Measurements from ENCODE around the gene GRAMD4.

DNA sequence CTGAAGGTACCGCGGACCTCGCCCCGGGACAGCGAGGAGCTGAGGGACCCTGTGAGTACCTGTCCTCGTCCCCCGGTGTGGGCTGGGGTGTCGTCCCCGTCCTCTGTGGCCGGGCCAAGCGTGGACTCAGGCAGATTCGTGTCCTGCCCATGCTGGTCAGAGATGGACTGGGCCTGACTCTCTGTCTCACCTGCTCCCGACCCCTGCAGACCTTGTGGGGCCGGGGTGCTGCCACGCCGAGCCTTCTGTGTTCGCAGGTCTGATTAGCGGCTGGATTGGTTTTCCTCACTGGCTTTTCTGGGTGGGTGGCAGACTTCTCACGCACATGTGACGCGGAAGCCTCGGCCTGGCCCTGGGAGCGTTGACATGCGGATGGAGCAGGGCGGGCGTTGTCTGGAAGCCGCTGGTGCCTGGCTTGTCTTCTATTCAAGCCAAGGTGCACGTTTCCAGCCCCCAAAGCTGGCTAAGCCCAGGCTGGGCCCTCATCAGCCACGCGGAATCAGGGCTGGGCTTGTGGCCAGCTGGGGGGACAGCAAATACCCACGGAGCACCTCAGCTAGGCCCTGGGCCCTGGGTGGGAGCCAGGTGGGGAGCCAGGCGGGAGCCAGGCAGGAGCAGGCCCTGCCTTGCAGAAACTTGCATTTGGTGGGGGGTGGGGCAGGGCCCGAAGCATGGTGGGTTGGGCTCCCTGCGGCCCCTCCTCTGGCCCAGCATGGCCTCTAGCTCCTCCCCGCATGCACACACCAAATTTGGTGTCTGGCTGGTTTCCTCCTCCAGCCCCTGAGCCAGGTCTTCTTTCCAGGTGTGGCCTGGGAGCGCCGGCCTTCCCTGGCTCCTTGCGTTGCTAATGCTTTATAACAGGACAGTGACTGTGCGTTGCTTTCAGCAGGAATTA is 7.0 kb downstream of the GRAMD4 start:
- TF ChIP-seq MYC (IDR thresholded peaks at IDR 0.05; ENCODE audit: insufficient read depth, insufficient read length, insufficient replicate concordance, low read length, severe bottlenecking) (no peak), CHD2 (IDR thresholded peaks at IDR 0.05; ENCODE audit: borderline replicate concordance, low read depth, low read length) (no peak)
